H1 (cell line): ENCODE data around the gene MATN1. TPM values are rescaled to one million over a fixed set of nuclear protein-coding genes. Genes with fewer than 3 reads are reported as not detected.

Source experiments
- CTCF ChIA-PET: fragments of 300-600 bp; sonication (Branson Sonifier 250); formaldehyde crosslinking; loops from one replicate; lab custom pipeline; 2021; ENCODE audit not compliant: partially characterized antibody; lab: Charles Lee
- POLR2A ChIA-PET: fragments of 300-600 bp; sonication (Branson Sonifier 250); formaldehyde crosslinking; loops from one replicate; lab custom pipeline; 2021; ENCODE audit warnings: inconsistent platforms; ENCODE audit not compliant: partially characterized antibody; lab: Charles Lee
- DNase-seq, 2 experiments: peaks; one replicate each; pipeline versions ENCODE4 v3.0.0 to v3.0.0-alpha.2; 2010 to 2022; ENCODE audit warnings: low spot score in 2 of 2, low read depth in 1 of 2, mixed read lengths in 1 of 2
- FAIRE-seq: peaks from 2 replicates; lab custom pipeline; 2011; peaks lifted over from hg19 to GRCh38; lab: Jason Lieb, UNC
- H2AFZ ChIP-seq: 2 replicates; pipeline ENCODE4 v1.8.1; 2012; ENCODE audit warnings: low read length, inconsistent platforms
- H2AK5ac ChIP-seq: 2 replicates; pipeline ENCODE4 v1.6.1; 2013; ENCODE audit warnings: low read depth, low read length
- H2BK120ac ChIP-seq: replicated peaks from 2 replicates; pipeline ENCODE3; 2013; ENCODE audit warnings: low read depth, low read length, inconsistent platforms
- H2BK12ac ChIP-seq: 2 replicates; pipeline ENCODE4 v1.6.1; 2013; ENCODE audit warnings: low read depth, low read length
- H2BK15ac ChIP-seq: 2 replicates; pipeline ENCODE4 v1.6.1; 2013; ENCODE audit warnings: low read length
- H2BK20ac ChIP-seq: 2 replicates; pipeline ENCODE4 v1.6.1; 2013; ENCODE audit warnings: low read length
- H2BK5ac ChIP-seq: 2 replicates; pipeline ENCODE4 v1.6.1; 2013; ENCODE audit warnings: low read depth, low read length
- H3K14ac ChIP-seq: 2 replicates; pipeline ENCODE4 v1.6.1; 2013; ENCODE audit warnings: inconsistent platforms; ENCODE audit not compliant: insufficient read length
- H3K18ac ChIP-seq: 2 replicates; pipeline ENCODE4 v1.6.1; 2013; ENCODE audit warnings: low read length; ENCODE audit errors: extremely low read depth
- H3K23ac ChIP-seq: 2 replicates; pipeline ENCODE4 v1.6.1; 2013; ENCODE audit warnings: inconsistent platforms; ENCODE audit not compliant: insufficient read length
- H3K23me2 ChIP-seq: 2 replicates; pipeline ENCODE4 v1.6.1; 2013; ENCODE audit warnings: low read depth, low read length
- H3K27ac ChIP-seq: 2 replicates; pipeline ENCODE4 v1.6.1; 2011; ENCODE audit warnings: low read depth, low read length, inconsistent platforms
- H3K27me3 ChIP-seq, 4 experiments: replicated peaks in 1 of 4; 1 replicate in 1 of 4; 2 replicates in 3 of 4; pipeline versions ENCODE4 v1.6.1 to v1.8.1; 2011 to 2013; ENCODE audit warnings: low read length in 3 of 4, mild to moderate bottlenecking in 3 of 4, inconsistent platforms in 2 of 4, mixed read lengths in 2 of 4, moderate library complexity in 1 of 4; ENCODE audit not compliant: control insufficient read depth in 3 of 4, insufficient read depth in 3 of 4; ENCODE audit errors: extremely low read depth in 1 of 4
- H3K36me3 ChIP-seq, 4 experiments: 2 replicates each; pipeline versions ENCODE4 v1.6.1 to v1.8.1; 2011 to 2013; ENCODE audit warnings: mild to moderate bottlenecking in 4 of 4, low read length in 3 of 4, moderate library complexity in 2 of 4, control low read depth in 1 of 4, inconsistent platforms in 1 of 4; ENCODE audit not compliant: insufficient read depth in 4 of 4, control insufficient read depth in 2 of 4
- H3K4ac ChIP-seq: replicated peaks from 2 replicates; pipeline ENCODE3; 2013; ENCODE audit warnings: low read length, low read depth, mixed read lengths, inconsistent platforms; ENCODE audit not compliant: insufficient read length
- H3K4me1 ChIP-seq, 4 experiments: replicated peaks in 1 of 4; 1 replicate in 1 of 4; 2 replicates in 3 of 4; pipeline versions ENCODE4 v1.6.1 to v1.8.1; 2011 to 2013; ENCODE audit warnings: low read length in 3 of 4, inconsistent platforms in 2 of 4, mixed read lengths in 1 of 4; ENCODE audit not compliant: insufficient read depth in 4 of 4, control insufficient read depth in 3 of 4
- H3K4me2 ChIP-seq, 2 experiments: 2 replicates each; pipeline versions ENCODE4 v1.6.1 to v1.8.1; 2011 to 2013; ENCODE audit warnings: low read depth in 2 of 2, low read length in 2 of 2, control low read depth in 1 of 2, inconsistent platforms in 1 of 2, mild to moderate bottlenecking in 1 of 2; ENCODE audit not compliant: insufficient read depth in 1 of 2
- H3K4me3 ChIP-seq, 4 experiments: fragments of 200-600, 300-600 bp in 1 of 4; sonication (generic), shearing (Covaris generic), sonication (Bioruptor Twin) in 1 of 4; 2 replicates each; pipeline versions ENCODE4 v1.5.1 to v1.8.1; 2011 to 2016; ENCODE audit warnings: low read length in 4 of 4, low read depth in 3 of 4, control low read depth in 2 of 4, inconsistent platforms in 2 of 4, mild to moderate bottlenecking in 2 of 4, mixed read lengths in 1 of 4, moderate library complexity in 1 of 4; ENCODE audit not compliant: insufficient read depth in 2 of 4; ENCODE audit errors: extremely low read depth in 1 of 4
- H3K56ac ChIP-seq: replicated peaks from 2 replicates; pipeline ENCODE3; 2013; ENCODE audit warnings: low read depth, mild to moderate bottlenecking, mixed read lengths, low read length, inconsistent platforms; ENCODE audit not compliant: insufficient read length
- H3K79me1 ChIP-seq: 2 replicates; pipeline ENCODE4 v1.6.1; 2013; ENCODE audit warnings: low read depth, low read length, control low read depth
- H3K79me2 ChIP-seq, 2 experiments: 2 replicates each; pipeline versions ENCODE4 v1.6.1 to v1.8.1; 2012 to 2013; ENCODE audit warnings: low read length in 2 of 2, mild to moderate bottlenecking in 2 of 2, inconsistent platforms in 1 of 2; ENCODE audit not compliant: insufficient read depth in 2 of 2, control insufficient read depth in 1 of 2
- H3K9ac ChIP-seq, 4 experiments: replicated peaks in 1 of 4; 1 replicate in 1 of 4; 2 replicates in 3 of 4; pipeline versions ENCODE4 v1.6.1 to v1.8.1; 2011 to 2013; ENCODE audit warnings: low read depth in 3 of 4, low read length in 3 of 4, control low read depth in 2 of 4, mild to moderate bottlenecking in 2 of 4, moderate library complexity in 2 of 4, inconsistent platforms in 1 of 4; ENCODE audit errors: extremely low read depth in 1 of 4
- H3K9me3 ChIP-seq, 2 experiments: 2 replicates each; pipeline versions ENCODE4 v1.6.1 to v1.8.1; 2012 to 2013; ENCODE audit warnings: mild to moderate bottlenecking in 2 of 2, moderate library complexity in 2 of 2, control low read depth in 1 of 2, inconsistent platforms in 1 of 2, low read depth in 1 of 2, low read length in 1 of 2, mixed read lengths in 1 of 2; ENCODE audit not compliant: insufficient read depth in 2 of 2
- H4K20me1 ChIP-seq, 2 experiments: replicated peaks in 1 of 2; 2 replicates each; pipeline versions ENCODE3 to v1.8.1; 2011 to 2013; ENCODE audit warnings: inconsistent platforms in 2 of 2, low read length in 2 of 2, mild to moderate bottlenecking in 1 of 2; ENCODE audit not compliant: insufficient read depth in 2 of 2, control insufficient read depth in 1 of 2
- H4K5ac ChIP-seq: 2 replicates; pipeline ENCODE4 v1.6.1; 2013; ENCODE audit warnings: low read length, low read depth, mixed read lengths, inconsistent platforms; ENCODE audit not compliant: insufficient read length
- H4K8ac ChIP-seq: 2 replicates; pipeline ENCODE4 v1.8.0; 2013; ENCODE audit warnings: mild to moderate bottlenecking, moderate library complexity, low read length, inconsistent platforms; ENCODE audit not compliant: insufficient read depth; ENCODE audit errors: extremely low read depth
- H4K91ac ChIP-seq: replicated peaks from 2 replicates; pipeline ENCODE3; 2013; ENCODE audit warnings: low read length, mixed read lengths, inconsistent platforms; ENCODE audit not compliant: insufficient read length
- BACH1 ChIP-seq: IDR thresholded peaks from 2 replicates; pipeline ENCODE4 v1.6.1; 2012; ENCODE audit warnings: low read length, improper control_type of control experiment
- CTBP2 ChIP-seq: IDR thresholded peaks from 2 replicates; pipeline ENCODE4 v1.7.0; 2011; ENCODE audit warnings: borderline replicate concordance, mild to moderate bottlenecking, moderate library complexity, mixed read lengths, low read length; ENCODE audit not compliant: insufficient read depth, insufficient read length
- EGR1 ChIP-seq: IDR thresholded peaks from 2 replicates; pipeline ENCODE4 v1.6.1; 2011; ENCODE audit warnings: low read depth, low read length, borderline replicate concordance
- GABPA ChIP-seq: IDR thresholded peaks from 2 replicates; pipeline ENCODE4 v1.6.1; 2011; ENCODE audit warnings: mild to moderate bottlenecking, low read length, moderate library complexity, borderline replicate concordance; ENCODE audit not compliant: insufficient read depth
- RAD21 ChIP-seq, 2 experiments: IDR thresholded peaks in 1 of 2; conservative IDR thresholded peaks in 1 of 2; 2 replicates each; pipeline ENCODE4 v1.6.1; 2011; ENCODE audit warnings: low read depth in 2 of 2, low read length in 2 of 2, improper control_type of control experiment in 1 of 2, inconsistent platforms in 1 of 2, mild to moderate bottlenecking in 1 of 2, moderate library complexity in 1 of 2
- RXRA ChIP-seq: IDR thresholded peaks from 2 replicates; pipeline ENCODE4 v1.6.1; 2011; ENCODE audit warnings: low read depth, mild to moderate bottlenecking, low read length, moderate library complexity; ENCODE audit not compliant: insufficient read depth
- SIN3A ChIP-seq, 2 experiments: IDR thresholded peaks in 1 of 2; conservative IDR thresholded peaks in 1 of 2; 2 replicates each; pipeline ENCODE4 v1.6.1; 2011 to 2012; ENCODE audit warnings: low read length in 2 of 2, improper control_type of control experiment in 1 of 2, low read depth in 1 of 2, mild to moderate bottlenecking in 1 of 2
- SRF ChIP-seq: IDR thresholded peaks from 2 replicates; pipeline ENCODE4 v1.6.1; 2011; ENCODE audit warnings: mild to moderate bottlenecking, low read depth, low read length, moderate library complexity
- TCF12 ChIP-seq: IDR thresholded peaks from 2 replicates; pipeline ENCODE4 v1.6.1; 2011; ENCODE audit warnings: low read depth, mild to moderate bottlenecking, low read length
- WGBS, 2 experiments: shearing (Covaris generic) in 1 of 2; methylation state at CpG; one replicate each; pipeline versions ENCODE4 v1.1.6 to v1.1.7; 2013 to 2015; ENCODE audit warnings: low lambda C conversion rate in 2 of 2, mixed read lengths in 2 of 2, inconsistent platforms in 1 of 2, low coverage in 1 of 2, missing lambda C conversion rate in 1 of 2; ENCODE audit not compliant: insufficient replicate concordance in 2 of 2, insufficient coverage in 1 of 2, insufficient read length in 1 of 2; ENCODE audit errors: extremely low coverage in 1 of 2, missing lambda C conversion rate in 1 of 2; 5-methylcytosine and 5-hydroxymethylcytosine counted together
- polyA plus RNA-seq, 7 experiments: library from polyadenylated mRNA; depleted of rRNA in 3 of 7; stranded (reverse) in 5 of 7; unstranded in 2 of 7; fragments of >200 nt in 5 of 7; fragments of 200-250 nt in 2 of 7; gene quantifications; 1 replicate in 5 of 7; 2 replicates in 1 of 7; 4 replicates in 1 of 7; pipeline versions ENCODE4 v1.2.1 to v1.2.3, GENCODE V29; 2011 to 2013; ENCODE audit warnings: missing spikeins in 2 of 7, mixed read lengths in 2 of 7
- total RNA-seq: library from RNA; stranded (reverse); fragmentation: NEBNext Ultra II Directional; extraction: Animal tissue kit (Norgen Biotek cat#: 25700); gene quantifications from 2 replicates; pipeline ENCODE4 v1.2.1, GENCODE V29; 2021

MATN1 gene
- total and polyA plus RNA-seq, 2 of the 8 experiments (the other 6 are each of a cell fraction or from before 2014, with no cell fraction given), result 0.12 to 0.28 TPM

DNA sequence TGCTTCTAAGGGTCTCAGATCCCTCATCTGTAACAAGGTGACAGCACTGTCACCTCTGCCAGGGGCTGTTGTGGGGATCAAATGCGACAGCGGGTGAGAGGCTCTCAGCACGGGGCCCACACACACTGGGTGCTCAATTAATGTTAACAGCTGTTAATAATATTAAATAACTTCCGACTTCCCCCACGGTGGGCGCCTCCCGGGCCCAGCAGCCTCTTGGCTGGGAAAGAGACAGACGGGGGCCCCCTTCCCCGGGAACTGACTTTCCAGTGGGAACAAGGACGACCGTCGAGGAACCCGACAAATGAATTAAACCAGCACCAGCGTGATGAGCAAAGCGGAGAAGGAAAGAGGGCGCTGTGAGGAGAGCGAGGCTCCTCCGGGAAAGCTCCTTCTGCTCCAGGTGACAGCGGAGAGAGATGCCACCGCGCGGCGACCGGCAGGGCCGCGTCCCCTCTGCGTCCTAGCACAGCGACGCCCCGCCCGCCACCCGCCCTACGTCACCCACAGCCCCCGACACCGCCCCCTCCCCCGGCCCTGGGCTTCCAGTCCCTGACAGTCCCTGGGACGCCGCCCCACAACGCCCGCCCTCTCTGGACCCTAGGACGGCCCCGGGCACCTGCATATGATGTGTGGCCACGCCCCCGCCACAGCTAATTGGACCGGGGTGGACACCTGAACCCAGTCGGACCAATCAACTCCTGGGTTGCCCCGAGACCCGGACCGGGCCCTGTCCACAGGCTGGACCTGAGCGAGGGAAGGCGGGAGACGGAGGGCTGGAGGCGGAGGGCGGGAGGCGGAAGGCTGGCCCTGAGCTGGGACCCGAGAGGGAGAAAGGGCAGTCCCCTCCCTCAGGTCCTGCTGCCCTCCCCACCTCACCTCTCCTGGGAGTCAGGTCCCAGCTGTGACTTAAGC is 38.2 kb downstream of the MATN1 start:
- Histone ChIP-seq H2BK120ac (no peak overlapping the region), H3K14ac (no peak overlapping the region), H3K9ac (peak overlapping the region in 2 of 4 experiments; percentile 42 to 45; a peak in 3 of 7 replicates), H3K27ac (peak overlapping the region; percentile 69; the same call in 1 of the 2 replicates), H3K4me3 (peak overlapping the region; percentile 19 to 58 (median 34); a peak in 7 of 8 replicates), H2BK5ac (peak overlapping the region; percentile 85; the same call in 1 of the 2 replicates), H3K4me1 (peaks cover 0 to 14% (median 7%) of the 10 kb centered on the region in 4 experiments; a peak in 6 of 7 replicates), H4K91ac (peak overlapping the region; percentile 83), H3K79me1 (no peaks in the 10 kb centered on the region), H3K23ac (no peak overlapping the region), H3K4me2 (peak overlapping the region; percentile 60 to 89), H3K9me3 (peaks cover 3 to 5% of the 10 kb centered on the region in 2 experiments; a peak in 2 of 4 replicates), H2BK15ac (peak overlapping the region; percentile 97), H2AK5ac (no peak overlapping the region), H2BK20ac (no peak overlapping the region), H3K79me2 (no peaks in the 10 kb centered on the region), H4K20me1 (no peaks in the 10 kb centered on the region), H4K5ac (peak overlapping the region; percentile 76), H3K4ac (no peak overlapping the region), H2AFZ (peak overlapping the region; percentile 87; the same call in 1 of the 2 replicates), H3K56ac (no peak overlapping the region), H4K8ac (no peak overlapping the region), H3K23me2 (peaks cover 4% of the 10 kb centered on the region; the same call in 1 of the 2 replicates), H3K36me3 (no peaks in the 10 kb centered on the region), H3K27me3 (peaks cover 0 to 4% (median 3%) of the 10 kb centered on the region in 4 experiments; a peak in 3 of 7 replicates), H2BK12ac (peak overlapping the region; percentile 90; the same call in 1 of the 2 replicates), H3K18ac (peak overlapping the region; percentile 96)
- FAIRE-seq (no peak), DNase-seq (peak; percentile 90 to 97)
- 8% methylated on average over 32 of the region's 56 CpGs; no CpG with 5 or more reads in 1 of the 2 experiments for WGBS, 2 experiments
- POLR2A ChIA-PET, result interaction anchor here (0.8 to 1.3 kb wide), 2 partner anchors 9 to 15 kb away, joined by 3 read pairs; no protein-coding TSS in a partner anchor
- CTCF ChIA-PET, result interaction anchor here (0.6 to 2.9 kb wide), 24 partner anchors 9 to 1321 kb away, joined by 3 to 8 read pairs (median 3); no protein-coding TSS in a partner anchor
- no peak for TF ChIP-seq EGR1
- no peak for TF ChIP-seq TCF12
- TF ChIP-seq SRF, result no peak
- no peak for TF ChIP-seq RXRA
- no peak for TF ChIP-seq BACH1
- TF ChIP-seq SIN3A (conservative IDR thresholded peaks at IDR 0.05 in 1 of 2, IDR thresholded peaks at IDR 0.05 in 1 of 2; ENCODE audit: low read depth in 1 of 2, low read length in 2 of 2), result peak in 1 of 2 experiments; percentile 62; a peak in 1 of 4 replicates
- TF ChIP-seq RAD21 (IDR thresholded peaks at IDR 0.05 in 1 of 2, conservative IDR thresholded peaks at IDR 0.05 in 1 of 2; ENCODE audit: low read depth in 2 of 2, low read length in 2 of 2), result peak; percentile 45 to 48; a peak in 3 of 4 replicates
- no peak for TF ChIP-seq GABPA
- TF ChIP-seq CTBP2, result no peak
